Lower leg skin (tissue), 4 donors: ENCODE data around the gene CDH23. TPM values are rescaled to one million over a fixed set of nuclear protein-coding genes. Genes with fewer than 3 reads are reported as not detected.

Experiments used
- DNase-seq, 2 donors: peaks; one replicate each; pipeline ENCODE4 v3.0.0-alpha.2; 2019; ENCODE audit warnings: low spot score in 2 of 2
- H3K4me3 ChIP-seq: fragments of 200-600 bp; sonication (generic); 2 replicates; pipeline ENCODE4 v1.5.1; 2017; ENCODE audit warnings: mild to moderate bottlenecking, low read depth; ENCODE audit not compliant: poor library complexity, severe bottlenecking
- POLR2A ChIP-seq, 2 donors: fragments of 450-650 bp; IDR thresholded peaks; one replicate each; pipeline ENCODE4 v1.6.1; 2016 to 2017; ENCODE audit warnings: antibody characterized with exemption in 2 of 2, mild to moderate bottlenecking in 1 of 2, moderate library complexity in 1 of 2
- WGBS, 2 donors: methylation state at CpG; one replicate each; pipeline ENCODE4 v1.1.5; 2018; 5-methylcytosine and 5-hydroxymethylcytosine counted together
- intact Hi-C: fragments of 100-400 bp; cut with DNase I; formaldehyde crosslinking; loops from one replicate; pipeline ENCODE4 v1.15.0; 2023; ENCODE audit warnings: low total_unique reads
- total RNA-seq, 4 donors: library from RNA; depleted of rRNA; stranded (reverse); fragments of >200 nt; gene quantifications; one replicate each; pipeline ENCODE4 v1.1.0, GENCODE V29; 2016
- TF ChIP-seq, protein P1 (sequence below), 3 donors: fragments of 450-650 bp; IDR thresholded peaks; one replicate each; pipeline ENCODE4 v1.5.1; 2016; ENCODE audit warnings: antibody characterized with exemption in 3 of 3, mild to moderate bottlenecking in 3 of 3, moderate library complexity in 2 of 3

The CDH23 gene
- total RNA-seq, 4 donors from 2014 or later: 1.7 to 9.2 (median 2.6) TPM

DNA sequence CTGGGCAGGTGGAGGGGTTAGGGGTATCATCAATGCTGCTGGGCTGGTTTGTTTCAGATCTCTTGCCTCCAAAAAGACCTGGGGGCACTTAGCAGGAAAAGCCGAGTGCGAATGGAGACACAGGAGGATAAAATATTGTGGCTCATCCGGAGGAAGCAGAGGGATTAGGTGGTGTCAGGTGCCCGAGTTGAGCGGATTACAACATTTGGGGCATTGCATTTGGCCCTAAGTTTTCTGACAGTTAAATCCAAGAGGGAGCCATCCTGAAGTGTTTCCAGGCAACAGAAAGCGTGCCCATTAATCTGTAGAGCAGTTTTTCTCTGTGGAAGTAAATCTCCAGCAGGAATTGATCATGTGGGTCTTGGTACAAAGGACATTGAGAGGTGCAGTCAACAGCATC is 85.9 kb downstream of the CDH23 start:
- intact Hi-C loops: no loop called here
- no peak for DNase-seq
- no peak overlapping the region for H3K4me3 ChIP-seq
- TF ChIP-seq POLR2A (IDR thresholded peaks at IDR 0.05): no peak
- TF ChIP-seq, protein P1, sequence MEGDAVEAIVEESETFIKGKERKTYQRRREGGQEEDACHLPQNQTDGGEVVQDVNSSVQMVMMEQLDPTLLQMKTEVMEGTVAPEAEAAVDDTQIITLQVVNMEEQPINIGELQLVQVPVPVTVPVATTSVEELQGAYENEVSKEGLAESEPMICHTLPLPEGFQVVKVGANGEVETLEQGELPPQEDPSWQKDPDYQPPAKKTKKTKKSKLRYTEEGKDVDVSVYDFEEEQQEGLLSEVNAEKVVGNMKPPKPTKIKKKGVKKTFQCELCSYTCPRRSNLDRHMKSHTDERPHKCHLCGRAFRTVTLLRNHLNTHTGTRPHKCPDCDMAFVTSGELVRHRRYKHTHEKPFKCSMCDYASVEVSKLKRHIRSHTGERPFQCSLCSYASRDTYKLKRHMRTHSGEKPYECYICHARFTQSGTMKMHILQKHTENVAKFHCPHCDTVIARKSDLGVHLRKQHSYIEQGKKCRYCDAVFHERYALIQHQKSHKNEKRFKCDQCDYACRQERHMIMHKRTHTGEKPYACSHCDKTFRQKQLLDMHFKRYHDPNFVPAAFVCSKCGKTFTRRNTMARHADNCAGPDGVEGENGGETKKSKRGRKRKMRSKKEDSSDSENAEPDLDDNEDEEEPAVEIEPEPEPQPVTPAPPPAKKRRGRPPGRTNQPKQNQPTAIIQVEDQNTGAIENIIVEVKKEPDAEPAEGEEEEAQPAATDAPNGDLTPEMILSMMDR (IDR thresholded peaks at IDR 0.05): no peak
- WGBS, 2 donors: 91 to 97% methylated on average over 6 of the region's 6 CpGs

DNA sequence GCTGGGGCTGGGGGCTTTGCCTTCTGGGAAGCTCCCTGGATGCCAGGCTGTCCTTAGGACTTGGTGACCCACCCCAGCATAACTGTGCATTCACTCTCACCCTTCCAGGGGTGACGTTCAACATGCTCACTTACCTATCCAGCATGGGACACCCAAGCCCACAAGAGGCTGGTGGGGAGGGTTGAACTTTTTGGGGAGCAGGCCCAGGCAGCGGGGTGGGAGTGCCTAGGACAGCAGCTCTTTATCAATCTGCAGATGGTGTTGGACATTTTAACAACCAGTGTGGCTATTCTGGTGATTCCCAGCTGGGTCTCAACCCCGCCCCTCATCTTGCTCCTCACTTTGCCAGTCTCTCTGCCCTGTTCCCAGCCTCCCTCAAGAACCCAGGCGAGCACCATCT is 86.4 kb downstream of the CDH23 start:
- H3K4me3 ChIP-seq: no peak overlapping the region
- TF ChIP-seq POLR2A (IDR thresholded peaks at IDR 0.05): no peak
- TF ChIP-seq, protein P1 (IDR thresholded peaks at IDR 0.05): no peak
- no peak for DNase-seq
- intact Hi-C loops: no loop called here
- 84 to 99% methylated on average over 4 of the region's 4 CpGs for WGBS, 2 donors

DNA sequence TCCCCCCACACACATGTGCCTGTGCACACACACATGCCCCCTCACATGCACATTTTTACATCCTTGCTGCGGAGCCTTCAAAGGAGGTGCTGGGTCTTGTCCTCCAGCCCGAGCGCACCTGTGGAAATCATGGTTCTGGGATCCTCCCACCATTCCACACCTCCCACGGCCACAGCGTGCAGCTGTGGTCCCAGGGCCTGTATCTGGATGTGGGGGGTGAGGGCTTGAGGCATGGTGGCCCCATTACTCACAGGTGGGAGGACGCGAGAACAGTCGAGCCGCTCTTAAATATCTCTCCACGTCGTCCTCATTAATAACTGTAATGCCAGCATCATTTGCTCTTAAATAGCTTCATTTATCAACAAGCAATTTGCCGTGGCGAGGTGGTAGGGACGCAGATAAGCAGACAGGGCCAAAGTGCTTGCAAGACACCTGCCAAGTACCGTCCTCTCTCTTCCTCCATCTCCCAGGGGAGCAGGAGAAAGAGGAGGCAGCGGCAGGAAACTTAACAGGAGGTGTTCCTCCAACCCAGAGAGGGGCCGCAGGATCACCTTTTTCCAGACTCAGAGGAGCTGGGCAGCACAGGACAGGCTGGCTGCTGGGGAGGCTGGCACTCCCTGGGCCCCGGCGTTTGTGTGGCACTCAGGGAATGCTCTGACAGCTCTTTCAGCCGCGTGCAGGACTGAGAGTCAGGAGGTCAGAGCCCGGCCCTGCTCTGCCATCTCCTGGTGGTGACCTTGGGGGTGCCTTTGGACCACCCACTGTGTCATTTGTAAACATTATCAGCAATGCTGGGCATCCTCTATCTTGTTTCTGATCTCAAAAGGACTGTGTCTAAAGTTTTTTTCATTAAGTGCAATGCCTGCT is 87.4 kb downstream of the CDH23 start:
- intact Hi-C loops: no loop called here
- TF ChIP-seq POLR2A (IDR thresholded peaks at IDR 0.05): no peak
- TF ChIP-seq, protein P1 (IDR thresholded peaks at IDR 0.05): no peak
- DNase-seq: no peak
- 82 to 83% methylated on average over 22 of the region's 22 CpGs for WGBS, 2 donors
- no peak overlapping the region for H3K4me3 ChIP-seq

DNA sequence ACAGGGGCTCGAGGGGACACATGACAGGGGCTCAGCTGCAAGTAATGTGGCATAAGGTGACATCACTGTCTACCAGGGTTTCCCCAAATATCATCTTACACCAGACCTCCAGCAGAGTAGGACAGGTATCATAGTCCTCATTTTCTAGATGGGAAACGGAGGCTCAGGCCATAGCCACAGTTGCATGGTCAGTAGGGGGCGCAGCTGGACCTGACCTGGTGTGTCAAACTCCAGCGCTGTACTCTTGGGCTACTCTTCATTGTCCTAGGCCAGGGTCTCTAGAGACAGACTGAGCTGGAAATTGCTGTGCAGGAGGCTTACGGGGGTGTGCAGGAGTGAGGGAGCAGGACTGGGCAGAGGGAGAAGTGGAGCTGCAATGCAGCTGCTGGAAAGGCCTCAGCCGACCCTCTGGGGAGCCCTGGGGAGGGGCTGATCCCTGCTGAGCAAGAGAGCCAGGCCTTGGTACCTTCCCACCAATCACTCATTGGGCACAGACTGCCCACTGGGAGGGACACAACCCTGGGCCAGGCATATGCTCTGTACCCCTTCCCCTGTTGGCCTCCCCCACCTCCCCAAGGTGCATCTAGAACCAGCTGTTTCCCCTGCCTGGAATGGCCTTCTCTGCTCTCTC is 89.9 kb downstream of the CDH23 start:
- H3K4me3 ChIP-seq: no peak overlapping the region
- DNase-seq: no peak
- WGBS, 2 donors: 63% methylated on average over 6 of the region's 6 CpGs
- intact Hi-C loops: no loop called here
- TF ChIP-seq, protein P1 (IDR thresholded peaks at IDR 0.05): no peak
- TF ChIP-seq POLR2A (IDR thresholded peaks at IDR 0.05): no peak

DNA sequence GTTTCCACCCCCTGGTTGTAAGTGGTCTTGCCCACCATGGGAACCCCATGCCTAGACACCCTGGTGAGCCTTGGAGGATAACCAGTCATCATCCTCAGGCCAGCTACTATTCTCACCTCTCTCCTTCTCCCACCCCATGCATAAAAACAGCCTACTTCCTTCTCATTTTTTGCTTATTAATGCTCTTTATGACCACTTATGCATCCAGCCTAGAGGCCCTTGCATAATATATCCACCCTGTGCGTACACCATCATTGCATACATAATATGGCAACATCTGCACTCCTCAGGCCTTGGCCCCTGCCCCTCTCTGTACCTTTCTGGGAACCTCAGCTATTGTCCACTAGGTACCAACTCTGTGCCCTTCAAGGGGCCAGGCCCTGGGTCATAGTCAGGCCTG is 91.0 kb downstream of the CDH23 start:
- intact Hi-C loops: no loop called here
- TF ChIP-seq POLR2A (IDR thresholded peaks at IDR 0.05): no peak
- TF ChIP-seq, protein P1 (IDR thresholded peaks at IDR 0.05): no peak
- H3K4me3 ChIP-seq: no peak overlapping the region
- DNase-seq: no peak
- 86% methylated on average over 1 of the region's 1 CpG for WGBS, 2 donors
